ENCODE results near the gene HHEX.

Gene HHEX

GRCh38 chr10:92693534-92693893, 3.8 kb downstream of the HHEX start:
- DNase-seq: no peak

DNA sequence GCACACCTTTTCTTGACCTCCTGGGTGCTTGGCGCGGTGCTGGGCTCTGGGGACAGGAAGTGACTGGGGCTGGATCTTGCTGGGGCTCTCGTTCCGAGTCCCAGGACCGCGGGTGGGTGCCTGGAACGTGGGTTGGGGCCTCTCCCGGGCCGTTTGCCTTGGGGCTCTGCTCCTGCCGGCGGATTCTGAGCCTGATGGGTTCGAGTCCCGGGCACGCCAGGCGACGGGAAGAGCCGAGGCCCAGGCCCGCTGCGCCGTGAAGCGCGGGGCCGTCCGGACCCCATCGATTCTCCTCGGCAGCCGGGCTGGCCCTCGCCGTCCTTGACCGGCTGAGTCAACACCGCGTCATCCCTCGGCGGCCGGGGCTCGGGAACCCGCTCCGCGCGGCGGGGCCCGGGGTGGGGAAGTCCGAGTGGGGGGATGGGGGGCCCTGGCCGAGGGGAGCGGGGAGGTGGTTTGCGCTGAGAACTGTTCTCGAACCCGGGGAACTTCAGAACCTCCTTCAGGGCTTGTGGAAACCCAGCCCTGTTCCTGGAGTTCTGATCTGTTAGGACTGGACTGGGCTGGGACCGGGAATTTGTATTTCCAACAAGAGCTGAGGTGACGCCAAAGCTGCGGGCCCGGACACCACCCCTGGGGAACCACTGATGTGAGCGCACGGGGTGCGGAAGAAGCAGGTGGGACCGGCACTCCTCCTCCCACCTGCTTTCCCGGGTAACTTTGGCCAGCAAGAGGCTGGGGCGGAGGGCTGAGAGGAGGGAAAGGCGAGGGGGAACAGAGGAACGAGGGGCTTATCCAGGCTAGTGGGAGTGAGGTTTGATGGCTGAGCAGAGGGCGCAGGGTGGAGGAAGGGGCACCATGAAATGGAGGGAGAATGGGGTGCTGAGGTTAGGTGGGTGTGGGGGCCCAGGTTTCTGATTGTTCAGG, 6.2 kb downstream of the HHEX start:
- no peak for DNase-seq

DNA sequence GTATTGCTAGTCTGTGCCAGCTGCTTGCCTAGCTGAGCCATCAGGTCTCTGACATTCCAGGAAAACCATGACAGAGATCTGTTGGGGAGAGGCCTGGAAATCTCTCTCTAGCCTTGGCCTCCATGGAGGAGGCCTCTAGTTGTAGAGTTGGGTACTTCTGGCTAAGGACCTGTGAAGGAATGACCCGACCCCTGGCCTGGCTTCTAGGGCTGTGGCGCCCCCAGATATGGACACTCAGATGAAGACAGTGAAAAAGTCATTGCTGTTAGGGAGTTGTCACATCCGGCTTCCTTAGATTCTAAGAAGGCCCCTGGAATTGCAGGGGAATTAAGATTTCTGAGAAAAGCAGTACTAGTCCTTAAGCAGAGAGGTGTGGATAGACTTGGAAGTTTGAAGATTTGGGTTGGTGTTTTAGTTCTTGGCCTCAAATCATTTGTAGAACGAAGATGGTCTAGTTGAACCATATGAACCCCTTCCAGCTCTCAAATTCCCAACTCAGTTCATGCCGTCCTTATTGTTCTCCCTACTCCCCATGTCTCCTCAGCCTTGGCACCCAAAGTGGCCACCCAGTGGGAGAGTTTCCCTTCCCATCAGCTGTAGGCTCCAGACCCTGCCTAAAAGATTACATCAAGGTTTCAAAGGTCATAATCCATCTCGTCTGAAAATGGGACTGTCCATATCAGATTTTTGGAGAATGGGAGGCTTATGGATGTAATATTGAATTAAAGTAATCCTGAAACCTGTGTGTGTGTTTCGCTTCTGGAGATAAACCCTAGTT, 7.0 kb downstream of the HHEX start:
- no peak for DNase-seq

DNA sequence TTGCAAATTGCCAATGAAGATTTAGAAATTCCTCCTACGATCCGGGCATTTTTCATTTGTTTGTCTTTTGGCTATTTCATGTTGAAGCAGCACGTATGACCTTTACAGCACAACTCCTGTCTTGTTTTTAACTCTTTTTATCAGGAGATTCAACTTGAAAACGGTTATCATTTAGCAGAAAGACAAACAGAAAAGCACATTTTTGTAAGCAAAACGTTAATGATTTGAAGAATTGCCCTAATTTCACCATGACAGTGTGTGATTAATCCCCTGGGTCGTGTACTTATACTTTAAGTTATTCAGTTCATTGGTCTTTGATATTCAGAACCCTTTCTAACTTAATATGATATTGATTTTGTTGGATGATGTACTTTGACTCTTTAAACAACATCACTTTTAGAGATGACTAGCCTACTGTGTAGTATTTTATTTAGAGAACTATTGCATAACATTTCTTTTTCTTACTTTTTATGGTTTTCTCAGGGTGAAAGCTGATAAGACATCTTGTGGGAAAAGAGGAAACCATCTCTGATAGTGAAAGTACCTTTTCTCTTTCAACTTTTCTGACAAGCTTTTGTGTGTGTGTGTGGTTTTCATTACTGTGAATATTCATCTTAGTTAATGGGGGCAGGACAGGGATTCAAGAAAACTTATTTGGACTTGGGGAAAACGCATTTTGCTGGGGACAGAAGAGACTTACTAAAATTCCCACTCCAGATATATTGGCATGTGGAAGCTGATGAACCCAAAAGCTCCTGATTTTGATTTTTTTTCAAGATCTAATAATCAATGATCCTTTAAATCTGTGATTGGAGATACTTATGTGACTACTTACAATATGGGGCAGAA, 8.1 kb downstream of the HHEX start:
- no peak for DNase-seq

DNA sequence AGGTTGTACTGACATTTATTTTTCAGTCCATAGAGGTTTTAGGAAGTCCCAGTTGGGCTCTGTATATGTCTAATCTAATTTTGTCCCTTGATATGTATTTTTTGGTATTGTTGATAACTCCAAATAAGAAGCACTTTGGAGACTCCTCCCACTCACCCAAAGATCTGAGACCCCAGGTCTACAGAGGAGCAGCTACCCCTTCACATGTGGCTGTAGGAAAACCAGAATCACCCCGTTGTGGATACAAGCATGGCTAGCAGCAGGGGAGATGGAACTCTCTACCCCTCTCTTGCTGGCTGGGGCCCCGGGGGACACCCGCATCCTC, 9.4 kb downstream of the HHEX start:
- no peak for DNase-seq

DNA sequence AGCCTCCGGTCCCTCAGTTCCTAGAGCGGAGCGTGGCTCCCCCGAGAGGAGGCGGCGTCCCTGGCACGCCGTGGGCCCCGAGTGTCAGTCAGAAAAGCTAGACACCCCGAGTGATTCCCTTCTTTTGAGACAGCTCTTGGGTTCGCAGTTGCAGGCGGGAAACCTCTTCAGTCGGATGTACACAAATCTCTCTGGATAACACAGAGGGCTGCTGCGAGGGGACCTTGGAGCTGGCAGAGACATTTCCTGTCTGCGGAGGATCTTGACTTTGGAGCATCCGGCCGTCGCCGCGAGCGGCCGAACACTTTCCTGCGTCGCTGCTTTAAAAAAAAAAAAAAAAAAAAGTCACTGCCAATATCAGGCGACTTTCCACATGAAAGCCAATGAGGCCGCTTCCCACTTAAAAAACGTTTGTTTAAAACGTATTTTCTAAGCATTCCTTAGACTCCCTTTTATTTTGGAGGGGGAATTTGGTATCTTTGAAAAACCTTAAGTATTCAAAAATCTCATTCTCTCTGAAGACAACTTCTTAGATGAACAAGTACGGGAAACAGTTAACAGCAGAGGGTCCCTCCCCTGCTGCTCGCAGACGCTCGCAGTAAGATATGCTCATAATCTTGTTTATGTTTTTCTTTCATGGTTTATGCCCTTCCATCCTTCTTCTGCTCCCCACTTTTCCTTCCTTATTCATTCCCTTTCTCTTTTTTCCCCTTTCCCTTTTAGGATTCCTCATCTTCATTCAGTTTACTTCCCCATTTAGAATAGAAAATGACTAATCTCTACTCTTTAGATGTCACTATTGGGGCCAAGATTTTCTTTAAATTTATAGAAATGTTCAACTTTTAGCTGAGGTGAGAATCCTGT, 10.0 kb downstream of the HHEX start:
- no peak for DNase-seq

DNA sequence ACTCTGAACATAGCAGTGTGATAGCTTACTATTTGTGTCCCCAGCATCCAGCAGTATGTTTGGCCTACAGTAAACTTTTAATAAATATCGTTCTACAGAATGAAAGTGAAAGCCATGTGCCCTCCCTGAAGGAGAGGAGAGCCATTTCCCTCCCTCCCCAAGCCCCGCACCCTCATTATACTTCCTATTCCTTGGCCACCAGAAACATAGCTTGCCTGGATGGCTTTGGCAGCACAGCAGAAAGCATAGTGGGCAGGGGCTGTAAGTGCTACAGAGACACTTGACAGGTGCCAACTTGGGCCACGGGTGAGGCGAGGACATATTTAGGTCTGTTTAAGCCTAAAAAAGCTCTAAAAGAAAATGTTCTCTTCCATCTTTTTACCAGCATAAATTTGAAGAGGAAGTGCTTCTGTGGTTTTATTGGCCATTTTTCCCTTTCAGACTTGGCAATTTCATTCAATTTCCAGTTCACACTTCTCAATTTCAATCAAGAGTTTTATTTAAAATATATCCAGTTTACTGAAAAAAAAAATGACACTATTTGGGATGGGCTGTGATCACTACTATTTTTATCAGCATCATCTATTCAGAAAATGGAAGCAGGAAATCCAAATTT, 12.7 kb downstream of the HHEX start:
- no peak for DNase-seq

GRCh38 chr10:92712016-92712889, 22.5 kb downstream of the HHEX start:
- no peak for DNase-seq

GRCh38 chr10:92714152-92714845, 24.5 kb downstream of the HHEX start:
- DNase-seq: no peak

GRCh38 chr10:92714872-92715271, 25.1 kb downstream of the HHEX start:
- no peak for DNase-seq

GRCh38 chr10:92719991-92720830, 30.5 kb downstream of the HHEX start:
- no peak for DNase-seq

DNA sequence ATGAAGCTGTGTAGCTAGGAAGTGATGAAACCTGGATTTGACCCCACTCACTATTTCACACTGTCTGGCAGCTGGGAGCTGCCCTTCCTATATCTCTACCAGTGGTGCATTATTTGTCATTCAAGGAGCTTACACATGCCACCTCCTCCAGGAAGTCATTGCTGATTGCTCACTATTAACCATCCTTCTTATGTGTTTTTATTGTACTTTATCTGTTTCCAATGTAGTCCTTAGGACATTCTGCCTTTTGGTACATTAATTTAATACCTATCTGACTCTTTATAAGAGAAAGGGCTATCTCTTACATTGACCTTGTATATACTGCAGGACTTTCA, 31.0 kb downstream of the HHEX start:
- DNase-seq: no peak

DNA sequence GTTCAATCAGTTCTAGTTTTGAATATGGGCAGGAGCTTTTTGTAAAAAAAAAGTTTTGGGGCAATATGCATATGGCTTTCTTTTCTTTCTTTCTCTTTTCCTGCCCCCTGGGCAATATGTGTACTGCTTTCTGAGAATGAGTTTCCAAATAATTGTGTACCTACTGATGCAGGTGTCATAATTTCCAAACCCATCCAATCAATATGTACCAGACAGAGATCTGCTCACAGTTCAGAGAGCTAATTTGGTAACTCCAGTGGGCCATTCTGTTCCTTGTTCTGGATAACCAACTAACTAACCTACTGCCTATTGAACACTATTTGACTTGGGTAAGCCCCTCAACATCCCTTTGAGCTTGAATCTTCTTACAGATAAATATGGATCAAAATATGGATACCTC, 32.6 kb downstream of the HHEX start:
- no peak for DNase-seq

DNA sequence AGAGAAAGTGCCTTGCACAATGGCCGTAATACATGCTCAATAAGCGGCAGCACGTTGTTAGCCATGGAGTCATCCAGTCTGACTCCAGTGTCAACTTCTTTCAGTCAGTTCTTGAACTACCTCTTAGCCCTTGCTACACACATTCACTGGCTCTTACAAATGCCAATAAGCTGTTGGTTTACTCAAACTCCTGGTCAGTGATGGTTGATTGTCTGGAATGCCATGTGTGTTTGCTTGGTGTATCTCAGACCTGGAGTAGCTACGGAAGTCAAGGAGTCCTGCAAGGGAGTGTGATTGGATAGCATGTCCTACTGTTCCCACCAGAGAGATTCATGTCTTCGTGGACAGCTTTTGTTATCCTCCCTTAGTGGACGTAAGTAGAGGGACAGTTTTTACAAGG, 37.4 kb downstream of the HHEX start:
- no peak for DNase-seq

DNA sequence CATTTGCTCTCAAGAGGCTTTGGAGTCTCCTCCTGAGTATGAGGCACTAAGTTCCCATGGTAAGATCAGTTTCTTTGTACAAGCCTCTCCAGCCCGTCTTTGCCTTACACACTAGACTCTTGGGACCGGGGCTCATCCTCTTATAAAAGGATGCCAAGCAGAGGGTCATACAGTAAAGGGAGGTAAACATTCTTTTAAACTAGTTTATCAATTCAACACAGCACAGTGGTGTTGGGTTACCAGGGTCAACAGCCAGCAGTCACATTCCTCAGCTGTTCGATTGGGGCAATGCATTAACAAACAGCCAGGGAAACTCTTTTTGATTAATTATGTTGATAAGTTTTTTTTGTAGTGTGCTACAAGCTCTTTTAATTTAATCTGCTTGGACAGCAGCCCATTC, 37.8 kb downstream of the HHEX start:
- DNase-seq: no peak

DNA sequence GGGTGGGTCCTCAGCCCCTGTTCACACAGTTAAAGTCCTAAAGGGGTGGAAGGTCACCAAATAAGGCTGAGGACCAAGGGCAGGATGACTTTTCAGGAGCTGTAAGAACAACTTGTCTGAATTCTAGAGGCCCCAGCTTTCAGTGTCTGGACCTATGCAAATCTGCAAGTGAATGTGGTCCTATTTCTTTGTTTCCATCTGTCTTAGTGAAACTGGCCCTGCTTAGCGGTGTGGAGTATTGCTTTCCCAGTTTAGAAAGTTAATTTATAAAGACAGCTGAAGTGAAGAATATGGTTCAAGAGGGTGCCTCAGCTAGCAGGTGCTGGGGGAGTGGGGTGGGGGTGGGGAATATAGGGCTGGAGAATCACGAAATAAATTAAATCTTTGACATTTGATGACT, 40.1 kb downstream of the HHEX start:
- no peak for DNase-seq

DNA sequence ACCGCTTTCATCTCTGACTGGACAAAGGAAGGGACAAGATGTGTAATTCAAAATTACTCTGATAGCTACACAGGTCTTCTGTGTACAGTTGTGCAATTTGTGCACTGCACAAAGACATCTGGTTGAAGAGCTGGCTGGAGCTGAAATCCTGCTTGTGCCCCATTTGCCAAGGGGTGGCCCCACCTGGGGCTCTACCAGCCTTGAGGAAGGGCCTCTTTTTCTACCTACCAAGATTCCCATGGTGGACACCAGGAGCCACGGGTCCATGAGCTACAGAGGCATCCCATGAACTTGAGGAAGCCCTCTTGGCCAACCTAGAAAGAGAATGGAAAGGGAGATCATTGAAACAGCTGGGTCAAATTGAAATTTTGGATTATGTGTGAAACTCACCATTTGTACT, 43.2 kb downstream of the HHEX start:
- no peak for DNase-seq

- no peak for DNase-seq
Measured at GRCh38 chr10:92734301-92734700, 44.5 kb downstream of the HHEX start.

GRCh38 chr10:92735938-92736337, 46.2 kb downstream of the HHEX start:
- no peak for DNase-seq

GRCh38 chr10:92737484-92737883, 47.7 kb downstream of the HHEX start:
- no peak for DNase-seq

Measured in activated CD4-positive, CD25-positive, alpha-beta regulatory T cell (primary cell).